HG03565 (cell line): ENCODE measurements around the gene XPNPEP1.

Experiments used
- ATAC-seq: cut with Tn5 transposase; IDR thresholded peaks from one replicate; pipeline ENCODE4 v1.9.1; 2021; ENCODE audit warnings: mild to moderate bottlenecking, moderate library complexity; ENCODE audit not compliant: unreplicated experiment

XPNPEP1 gene

DNA sequence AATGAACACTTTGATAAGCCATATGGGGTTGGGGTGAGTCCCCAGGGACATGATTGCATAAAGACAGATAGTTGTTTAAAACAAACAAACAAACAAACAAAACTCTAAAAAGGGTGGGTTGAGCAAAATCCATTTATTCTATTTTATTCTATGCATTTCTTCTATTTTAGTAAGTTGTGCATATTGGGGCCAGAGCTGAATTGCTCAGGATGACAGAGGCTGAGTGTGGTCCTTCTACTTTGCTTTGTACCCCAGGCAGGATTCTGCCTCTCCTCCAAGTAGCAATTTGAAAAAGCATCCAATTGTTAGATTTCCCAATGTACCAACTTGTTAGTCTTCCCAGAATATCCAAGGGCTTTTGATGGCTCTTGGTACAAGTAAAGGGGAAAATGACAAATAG lies 29.2 kb upstream of the XPNPEP1 start:
- ATAC-seq: no peak

- ATAC-seq: no peak
Measured at GRCh38 chr10:109947111-109947920, 24.0 kb upstream of the XPNPEP1 start.

- ATAC-seq: no peak
Measured at GRCh38 chr10:109946680-109947079, 23.4 kb upstream of the XPNPEP1 start.

- ATAC-seq: no peak
Measured at GRCh38 chr10:109945473-109946177, 22.3 kb upstream of the XPNPEP1 start.

DNA sequence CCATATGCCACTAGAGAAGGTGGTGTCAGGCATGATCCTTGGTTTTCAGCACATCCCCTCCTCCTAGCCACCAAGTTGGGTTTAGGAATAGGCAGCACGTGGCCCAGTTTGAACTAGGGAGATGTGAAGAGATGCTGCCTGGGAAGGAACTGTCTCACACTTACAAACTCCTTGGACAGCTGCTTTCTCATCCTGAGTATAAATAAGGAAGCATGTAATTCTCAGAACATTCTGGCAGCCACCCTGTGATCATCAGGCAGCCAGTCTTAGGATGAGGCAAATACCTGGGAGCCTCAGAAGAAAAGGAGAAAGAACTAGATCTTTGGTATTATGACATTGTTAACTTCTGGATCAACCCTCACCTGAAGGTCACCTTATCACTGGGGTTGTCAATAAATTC lies 21.3 kb upstream of the XPNPEP1 start:
- no peak for ATAC-seq

- no peak for ATAC-seq
Measured at GRCh38 chr10:109941236-109941862, 18.0 kb upstream of the XPNPEP1 start.

- no peak for ATAC-seq
Measured at GRCh38 chr10:109940553-109940952, 17.2 kb upstream of the XPNPEP1 start.

DNA sequence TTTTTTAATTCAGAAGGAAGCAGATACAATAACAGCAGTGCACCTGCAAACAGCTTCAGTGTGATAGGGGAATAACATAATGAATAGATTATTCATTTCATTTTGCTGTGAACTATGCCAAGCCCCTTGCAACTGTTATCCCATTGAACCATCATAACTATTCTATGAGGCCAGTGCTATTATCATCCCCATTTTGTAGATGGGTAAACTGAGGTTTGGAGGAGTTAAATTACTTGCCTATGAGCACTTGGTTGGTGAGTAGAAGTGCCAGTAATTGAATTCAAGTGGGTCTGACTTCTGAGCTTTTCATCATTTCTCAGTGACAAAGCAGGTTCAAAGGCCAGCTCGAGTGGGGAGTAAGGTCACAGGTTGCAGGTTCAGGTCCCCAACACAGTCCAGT lies 16.8 kb upstream of the XPNPEP1 start:
- ATAC-seq: no peak

DNA sequence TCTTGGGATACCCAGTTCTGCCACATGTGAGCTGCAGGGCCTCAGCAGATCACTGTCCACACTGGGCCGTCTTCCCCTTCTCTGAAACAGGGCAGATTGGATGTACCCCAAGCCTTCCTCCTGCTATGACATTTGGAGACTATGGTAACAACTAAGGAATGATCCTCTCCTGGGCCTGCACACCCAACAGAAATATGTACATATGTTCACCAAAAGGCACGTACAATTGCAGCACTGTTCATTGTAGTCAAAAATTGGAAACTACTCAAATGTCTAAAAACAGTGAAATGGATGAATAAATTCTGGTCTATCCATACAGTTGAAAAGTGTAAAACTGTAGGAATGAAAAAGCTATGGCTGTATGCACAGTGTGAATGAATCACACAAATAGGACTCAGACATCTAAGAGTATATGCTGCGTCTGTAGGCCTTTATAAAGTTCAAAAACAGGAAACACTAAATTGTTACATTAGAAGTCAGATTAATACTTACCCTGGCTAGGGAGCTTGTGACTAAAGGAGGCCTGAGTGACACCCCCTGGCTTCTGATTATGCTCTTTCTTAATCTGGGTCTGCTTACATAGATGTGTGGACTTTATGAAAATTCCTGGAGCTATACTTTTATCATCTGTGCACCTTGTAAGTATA lies 16.1 kb upstream of the XPNPEP1 start:
- ATAC-seq: no peak

- ATAC-seq: no peak
Measured at GRCh38 chr10:109937460-109938065, 14.3 kb upstream of the XPNPEP1 start.

- ATAC-seq: no peak
Measured at GRCh38 chr10:109934958-109935793, 11.9 kb upstream of the XPNPEP1 start.

- no peak for ATAC-seq
Measured at GRCh38 chr10:109933984-109934565, 10.8 kb upstream of the XPNPEP1 start.

- ATAC-seq: no peak
Measured at GRCh38 chr10:109932968-109933367, 9.7 kb upstream of the XPNPEP1 start.

DNA sequence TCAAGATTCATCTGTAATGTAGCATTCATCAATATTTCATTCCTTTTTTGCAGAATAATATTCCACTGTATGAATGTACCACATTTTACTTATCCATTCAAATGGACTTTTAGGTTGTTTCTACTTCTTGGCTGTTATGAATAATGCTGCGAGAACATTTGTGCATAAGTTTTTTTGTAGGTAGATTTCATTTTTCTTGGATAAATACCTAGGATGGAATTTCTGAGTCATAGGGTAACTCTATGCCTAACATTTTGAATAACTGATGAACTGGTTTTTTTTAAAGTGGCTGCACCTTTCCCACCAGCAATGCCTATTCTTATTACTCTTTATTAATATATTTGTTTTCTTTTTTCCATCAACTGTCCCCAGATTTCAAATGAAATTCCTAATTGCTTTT lies 9.1 kb upstream of the XPNPEP1 start:
- no peak for ATAC-seq

GRCh38 chr10:109931163-109931562 lies 7.9 kb upstream of the XPNPEP1 start:
- no peak for ATAC-seq

- ATAC-seq: no peak
Measured at GRCh38 chr10:109929501-109930219, 6.3 kb upstream of the XPNPEP1 start.

GRCh38 chr10:109928475-109928891 lies 5.2 kb upstream of the XPNPEP1 start:
- no peak for ATAC-seq

DNA sequence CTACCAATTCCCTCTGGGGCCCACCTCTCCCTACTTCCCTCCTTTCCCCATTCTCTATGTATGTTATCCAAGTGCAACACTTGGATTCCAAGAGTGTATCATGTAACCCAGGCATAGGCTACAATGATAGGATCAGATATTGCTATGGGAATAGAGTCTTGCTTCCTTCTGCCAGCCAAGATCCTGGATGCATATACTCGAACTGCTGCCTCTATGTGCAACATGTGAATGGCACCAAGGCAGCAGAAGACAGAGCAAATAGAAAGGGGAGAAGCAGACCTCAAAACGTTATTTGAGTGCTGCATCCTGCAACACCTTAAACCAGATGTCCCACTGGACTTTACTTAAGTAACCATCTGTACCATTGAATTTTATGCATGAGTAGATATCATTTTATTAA lies 3.5 kb upstream of the XPNPEP1 start:
- no peak for ATAC-seq
